HepG2 (cell line): Measurements from ENCODE around the gene CXCL17. TPM values are rescaled to one million over a fixed set of nuclear protein-coding genes. Genes with fewer than 3 reads are reported as not detected.

Experiments
- ATF2 ChIP-seq: sonication (generic); formaldehyde crosslinking; IDR thresholded peaks from 2 replicates; pipeline ENCODE4 v1.4.0; 2020; ENCODE audit warnings: missing genetic modification reagents
- DR1 ChIP-seq: sonication (generic); formaldehyde crosslinking; IDR thresholded peaks from 2 replicates; pipeline ENCODE4 v1.8.0; 2021; ENCODE audit warnings: mild to moderate bottlenecking, missing genetic modification reagents, inconsistent platforms
- ESRRA ChIP-seq: sonication (generic); formaldehyde crosslinking; IDR thresholded peaks from 2 replicates; pipeline ENCODE4 v1.5.1; 2020; ENCODE audit warnings: mild to moderate bottlenecking, low read depth, missing genetic modification reagents
- POLR2G ChIP-seq: fragments of 200-400 bp; formaldehyde crosslinking; IDR thresholded peaks from 2 replicates; pipeline ENCODE4 v1.6.1; 2018; ENCODE audit warnings: mild to moderate bottlenecking, low read depth, low read length, moderate library complexity
- PRMT3 ChIP-seq: sonication (generic); formaldehyde crosslinking; IDR thresholded peaks from 2 replicates; pipeline ENCODE4 v1.8.1; 2022; ENCODE audit warnings: low read depth, mild to moderate bottlenecking, moderate library complexity, missing genetic modification reagents, borderline replicate concordance
- RCOR2 ChIP-seq: IDR thresholded peaks from 2 replicates; pipeline ENCODE4 v1.6.1; 2016; ENCODE audit warnings: missing biosample characterization, missing genetic modification reagents
- SMAD9 ChIP-seq: sonication (generic); formaldehyde crosslinking; IDR thresholded peaks from 2 replicates; pipeline ENCODE4 v1.5.1; 2020; ENCODE audit warnings: mild to moderate bottlenecking, missing genetic modification reagents
- SP4 ChIP-seq: sonication (generic); formaldehyde crosslinking; IDR thresholded peaks from 2 replicates; pipeline ENCODE4 v1.8.1; 2023; ENCODE audit warnings: mild to moderate bottlenecking, missing genetic modification reagents
- SSRP1 ChIP-seq: IDR thresholded peaks from 2 replicates; pipeline ENCODE4 v1.6.1; 2016; ENCODE audit warnings: control low read depth
- STAG1 ChIP-seq: sonication (generic); formaldehyde crosslinking; IDR thresholded peaks from 2 replicates; pipeline ENCODE4 v1.4.0; 2020; ENCODE audit warnings: missing genetic modification reagents
- U2AF1 ChIP-seq: fragments of 200-400 bp; formaldehyde crosslinking; optimal IDR thresholded peaks from 2 replicates; pipeline ENCODE3; 2017; ENCODE audit warnings: mild to moderate bottlenecking, low read depth, low read length
- ZBTB4 ChIP-seq: sonication (generic); formaldehyde crosslinking; IDR thresholded peaks from 2 replicates; pipeline ENCODE4 v1.4.0; 2020; ENCODE audit warnings: missing genetic modification reagents, mild to moderate bottlenecking, borderline replicate concordance
- ZNF275 ChIP-seq: sonication (generic); formaldehyde crosslinking; IDR thresholded peaks from 2 replicates; pipeline ENCODE4 v1.8.0; 2022; ENCODE audit warnings: missing genetic modification reagents, mild to moderate bottlenecking, inconsistent platforms, borderline replicate concordance
- ZNF318 ChIP-seq: sonication (generic); formaldehyde crosslinking; IDR thresholded peaks from 2 replicates; pipeline ENCODE4 v1.4.0; 2020; ENCODE audit warnings: mild to moderate bottlenecking, missing genetic modification reagents
- ZNF382 ChIP-seq: sonication (generic); formaldehyde crosslinking; IDR thresholded peaks from 2 replicates; pipeline ENCODE4 v1.5.0; 2020; ENCODE audit warnings: missing genetic modification reagents, mild to moderate bottlenecking, borderline replicate concordance
- ZNF749 ChIP-seq: sonication (generic); formaldehyde crosslinking; IDR thresholded peaks from 2 replicates; pipeline ENCODE4 v1.8.0; 2022; ENCODE audit warnings: mild to moderate bottlenecking, missing genetic modification reagents, moderate library complexity, borderline replicate concordance
- polyA plus RNA-seq, 8 experiments: library from polyadenylated mRNA; depleted of rRNA in 3 of 8; stranded (reverse) in 7 of 8; unstranded in 1 of 8; fragments of >200 nt; fragmentation: Illumina TruSeq in 4 of 8; extraction: Trizol in 4 of 8; gene quantifications; 2 replicates each; pipeline versions ENCODE4 v1.2.1 to v1.2.3, GENCODE V29; 2011 to 2016; ENCODE audit warnings: low read depth in 4 of 8, missing spikeins in 1 of 8, mixed read lengths in 1 of 8; ENCODE audit not compliant: insufficient read depth in 1 of 8
- total RNA-seq, 5 experiments: library from RNA; depleted of rRNA; stranded (reverse); fragments of >200 nt; fragmentation: Illumina TruSeq; extraction: Trizol; gene quantifications; 2 replicates each; pipeline ENCODE4 v1.2.3, GENCODE V29; 2016; ENCODE audit warnings: low read depth in 1 of 5

The CXCL17 gene
- total and polyA plus RNA-seq, 2 of the 13 experiments (the other 11 are each of a cell fraction or from before 2014, with no cell fraction given): 0.12 TPM; not detected in 1

- TF ChIP-seq PRMT3 (CRISPR knock-in tag) (no peak), POLR2G (no peak), ATF2 (CRISPR knock-in tag) (0 out of 2 replicates have a peak, but pooled peaks have one; percentile 42), ZNF275 (no peak), DR1 (CRISPR knock-in tag) (no peak), ZNF382 (no peak), ZBTB4 (no peak), ZNF749 (CRISPR knock-in tag) (no peak), SSRP1 (CRISPR knock-in tag) (no peak), U2AF1 (no peak), SP4 (CRISPR knock-in tag) (no peak), ZNF318 (CRISPR knock-in tag) (no peak), ESRRA (CRISPR knock-in tag) (peak; percentile 73), SMAD9 (CRISPR knock-in tag) (no peak), STAG1 (CRISPR knock-in tag) (peak; percentile 71), RCOR2 (CRISPR knock-in tag) (peak; percentile 72; the same call in 1 of the 2 replicates)
Measured at GRCh38 chr19:42420055-42420544, 22.6 kb downstream of the CXCL17 start (continued).
